Measurements from ENCODE around the gene SUPT16H. TPM values are rescaled to one million over a fixed set of nuclear protein-coding genes. Genes with fewer than 3 reads are reported as not detected.

SUPT16H gene
- total and polyA plus RNA-seq, 2 experiments from 2014 or later: 187 to 268 TPM

- TF ChIP-seq CTCF (conservative IDR thresholded peaks at IDR 0.05; ENCODE audit: low read depth in 2 of 2) (no peak), CREB1 (CRISPR knock-in tag; IDR thresholded peaks at IDR 0.05; ENCODE audit: low read depth) (no peak), ZNF114 (CRISPR knock-in tag; IDR thresholded peaks at IDR 0.05) (no peak), POLR2AphosphoS5 (IDR thresholded peaks at IDR 0.05; ENCODE audit: low read depth) (no peak), ETS1 (IDR thresholded peaks at IDR 0.05) (no peak)
These were observed 61.1 kb downstream of the SUPT16H start (continued) for GRCh38 chr14:21322716-21323115.

GRCh38 chr14:21320913-21321312, 62.9 kb downstream of the SUPT16H start:
- Histone ChIP-seq H3F3A (replicated peaks; ENCODE audit: low read depth) (no peaks in the 10 kb centered on the region), H4K20me1 (replicated peaks; ENCODE audit: insufficient read depth) (no peaks in the 10 kb centered on the region), H3K27ac (ENCODE audit: low read depth) (no peak overlapping the region), H3K9me2 (ENCODE audit: insufficient read depth) (no peaks in the 10 kb centered on the region), H3K4me1 (ENCODE audit: insufficient read depth) (peaks cover 5% of the 10 kb centered on the region), H3K36me3 (ENCODE audit: insufficient read depth) (no peaks in the 10 kb centered on the region), H3K4me2 (no peak overlapping the region), H3K27me3 (ENCODE audit: insufficient read depth) (no peaks in the 10 kb centered on the region), H2AFZ (no peak overlapping the region), H3K79me2 (replicated peaks; ENCODE audit: insufficient read depth) (no peaks in the 10 kb centered on the region), H3K4me3 (no peak overlapping the region)
- ATAC-seq (no peak), DNase-seq (ENCODE audit: low spot score) (no peak)
- Mint-ChIP-seq H3K27me3 (ENCODE audit: insufficient read depth, low read depth, poor library complexity) (no peaks in the 10 kb centered on the region), H3K9me3 (no peaks in the 10 kb centered on the region), H3K4me1 (peaks cover 10% of the 10 kb centered on the region), H3K36me3 (ENCODE audit: low read depth) (no peaks in the 10 kb centered on the region; the same call in 2 of the 3 replicates), H3K4me3 (no peak overlapping the region), H3K27ac (no peak overlapping the region)
- no peak for TF ChIP-seq EZH2 (IDR thresholded peaks at IDR 0.05; ENCODE audit: low read depth, unreplicated experiment)
- no peak for TF ChIP-seq JUNB (IDR thresholded peaks at IDR 0.05; ENCODE audit: unreplicated experiment)
- no peak for TF ChIP-seq REST (IDR thresholded peaks at IDR 0.05; ENCODE audit: unreplicated experiment)
- TF ChIP-seq POLR2AphosphoS5 (IDR thresholded peaks at IDR 0.05; ENCODE audit: low read depth): no peak
- TF ChIP-seq NANOG (IDR thresholded peaks at IDR 0.05; ENCODE audit: borderline replicate concordance): no peak
- no peak for TF ChIP-seq ZNF462 (CRISPR knock-in tag; IDR thresholded peaks at IDR 0.05)
- no peak for TF ChIP-seq ETS1 (IDR thresholded peaks at IDR 0.05)
- TF ChIP-seq ZNF114 (CRISPR knock-in tag; IDR thresholded peaks at IDR 0.05): no peak
- no peak for TF ChIP-seq STAT1 (IDR thresholded peaks at IDR 0.05; ENCODE audit: unreplicated experiment)
- no peak for TF ChIP-seq CREB1 (CRISPR knock-in tag; IDR thresholded peaks at IDR 0.05; ENCODE audit: low read depth)

Measured in GM23338 (cell line).